Bronchial epithelial cell (primary cell): ENCODE data around the gene ZBED4. TPM values are rescaled to one million over a fixed set of nuclear protein-coding genes. Genes with fewer than 3 reads are reported as not detected.

ENCODE experiments used
- DNase-seq: peaks from one replicate; pipeline ENCODE4 v3.0.0-alpha.2; 2010; ENCODE audit warnings: low read depth
- FAIRE-seq: peaks from 2 replicates; lab custom pipeline; 2011; peaks lifted over from hg19 to GRCh38; lab: Jason Lieb, UNC
- H3K27me3 ChIP-seq: 2 replicates; pipeline ENCODE4 v1.5.1; 2011; ENCODE audit warnings: low read length; ENCODE audit not compliant: control insufficient read depth, insufficient read depth
- H3K36me3 ChIP-seq: 2 replicates; pipeline ENCODE4 v1.5.1; 2011; ENCODE audit warnings: low read length; ENCODE audit not compliant: control insufficient read depth, insufficient read depth
- H3K4me3 ChIP-seq: 2 replicates; pipeline ENCODE4 v1.5.1; 2011; ENCODE audit warnings: mild to moderate bottlenecking, low read depth, low read length, control low read depth
- total RNA-seq: library from RNA; depleted of rRNA; stranded (reverse); fragments of >200 nt; gene quantifications from 2 replicates; pipeline ENCODE4 v1.2.1, GENCODE V29; 2014
- TF ChIP-seq, protein P1 (sequence below): IDR thresholded peaks from 2 replicates; pipeline ENCODE4 v1.5.1; 2011; ENCODE audit warnings: mild to moderate bottlenecking, moderate library complexity, low read length, control low read depth, inconsistent platforms; ENCODE audit not compliant: insufficient read depth, severe bottlenecking

ZBED4 gene
- total RNA-seq, 1 donor from 2014 or later = 14.0 TPM

DNA sequence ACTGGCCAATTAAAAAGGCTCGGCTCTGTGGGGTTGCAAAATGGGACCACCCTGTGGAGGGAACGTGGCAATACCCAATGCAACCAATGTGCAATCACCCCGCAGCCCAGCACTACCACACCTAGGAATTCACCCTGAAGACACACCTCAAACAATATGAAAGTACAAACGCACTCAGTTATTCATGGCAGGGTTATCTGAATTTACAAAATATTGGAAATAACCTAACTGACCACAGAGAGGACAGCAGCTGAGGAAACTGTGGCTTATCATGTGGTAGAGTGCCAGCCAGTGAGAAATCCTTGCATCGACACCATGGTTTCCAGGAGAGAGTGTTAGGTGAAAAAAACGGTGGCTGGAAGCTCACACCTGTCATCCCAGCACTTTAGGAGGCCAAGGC is 45.9 kb downstream of the ZBED4 start:
- no peak for FAIRE-seq
- no peak for DNase-seq
- TF ChIP-seq, protein P1, sequence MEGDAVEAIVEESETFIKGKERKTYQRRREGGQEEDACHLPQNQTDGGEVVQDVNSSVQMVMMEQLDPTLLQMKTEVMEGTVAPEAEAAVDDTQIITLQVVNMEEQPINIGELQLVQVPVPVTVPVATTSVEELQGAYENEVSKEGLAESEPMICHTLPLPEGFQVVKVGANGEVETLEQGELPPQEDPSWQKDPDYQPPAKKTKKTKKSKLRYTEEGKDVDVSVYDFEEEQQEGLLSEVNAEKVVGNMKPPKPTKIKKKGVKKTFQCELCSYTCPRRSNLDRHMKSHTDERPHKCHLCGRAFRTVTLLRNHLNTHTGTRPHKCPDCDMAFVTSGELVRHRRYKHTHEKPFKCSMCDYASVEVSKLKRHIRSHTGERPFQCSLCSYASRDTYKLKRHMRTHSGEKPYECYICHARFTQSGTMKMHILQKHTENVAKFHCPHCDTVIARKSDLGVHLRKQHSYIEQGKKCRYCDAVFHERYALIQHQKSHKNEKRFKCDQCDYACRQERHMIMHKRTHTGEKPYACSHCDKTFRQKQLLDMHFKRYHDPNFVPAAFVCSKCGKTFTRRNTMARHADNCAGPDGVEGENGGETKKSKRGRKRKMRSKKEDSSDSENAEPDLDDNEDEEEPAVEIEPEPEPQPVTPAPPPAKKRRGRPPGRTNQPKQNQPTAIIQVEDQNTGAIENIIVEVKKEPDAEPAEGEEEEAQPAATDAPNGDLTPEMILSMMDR = no peak
- Histone ChIP-seq H3K4me3 (no peak overlapping the region), H3K36me3 (peaks cover 4% of the 10 kb centered on the region), H3K27me3 (no peaks in the 10 kb centered on the region)

DNA sequence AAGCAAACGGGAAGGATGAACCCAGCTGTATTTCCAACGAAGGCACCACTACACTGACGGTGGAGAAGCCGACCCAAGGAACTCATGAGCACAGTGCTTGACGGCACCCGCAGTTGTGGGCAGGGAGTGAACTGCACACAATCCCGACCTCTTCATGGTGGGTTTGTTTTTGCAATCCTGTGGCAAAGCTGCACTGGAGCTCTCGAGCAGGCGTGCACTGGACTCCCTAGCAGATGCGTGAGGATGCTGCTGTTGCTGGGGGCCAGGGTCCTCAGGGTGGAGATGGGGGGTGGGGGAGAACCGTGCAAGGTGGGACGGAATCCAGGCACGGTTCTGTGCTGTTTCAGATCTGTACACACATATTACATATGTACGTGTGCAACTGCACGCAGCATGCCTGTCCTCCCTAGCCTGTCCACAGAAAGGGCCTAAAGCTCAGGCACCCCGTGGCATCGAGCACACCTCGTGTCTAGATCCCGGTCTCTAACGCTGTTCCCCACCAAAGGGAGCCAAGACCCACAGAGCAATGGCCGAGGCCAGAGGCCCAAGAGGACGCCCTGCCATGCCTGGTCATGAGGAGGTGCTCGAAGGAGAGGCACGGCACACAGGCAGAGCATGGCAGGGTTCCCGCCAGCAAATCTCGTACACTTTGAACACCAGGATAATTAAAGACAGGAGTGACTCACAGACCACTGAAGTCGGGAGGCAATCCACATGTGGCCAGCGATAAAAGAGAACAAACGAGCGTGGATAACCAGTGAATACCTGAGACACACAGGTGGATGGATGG is 47.0 kb downstream of the ZBED4 start:
- Histone ChIP-seq H3K4me3 (no peak overlapping the region), H3K27me3 (no peaks in the 10 kb centered on the region), H3K36me3 (peaks cover 4% of the 10 kb centered on the region)
- DNase-seq = no peak
- TF ChIP-seq, protein P1 = no peak
- FAIRE-seq = peak; percentile 28

DNA sequence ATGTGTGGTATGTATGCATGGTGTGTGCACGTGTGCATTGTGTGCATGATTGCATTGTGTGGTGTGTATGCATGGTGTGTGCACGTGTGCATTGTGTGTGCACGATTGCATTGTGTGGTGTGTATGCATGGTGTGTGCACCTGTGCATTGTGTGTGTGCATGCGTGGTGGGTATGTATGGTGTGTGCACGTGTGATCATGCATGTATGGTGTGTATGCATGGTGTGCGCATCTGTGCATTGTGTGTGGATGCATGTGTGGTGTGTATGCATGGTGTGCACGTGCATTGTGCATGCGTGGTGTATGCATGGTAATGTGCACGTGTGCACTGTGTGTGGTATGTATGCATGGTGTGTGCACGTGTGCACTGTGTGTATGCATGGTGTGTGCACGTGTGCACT is 47.8 kb downstream of the ZBED4 start:
- DNase-seq (no peak), FAIRE-seq (no peak)
- no peaks in the 10 kb centered on the region for H3K27me3 ChIP-seq
- H3K4me3 ChIP-seq = no peak overlapping the region
- H3K36me3 ChIP-seq = peaks cover 6% of the 10 kb centered on the region
- TF ChIP-seq, protein P1 = no peak

DNA sequence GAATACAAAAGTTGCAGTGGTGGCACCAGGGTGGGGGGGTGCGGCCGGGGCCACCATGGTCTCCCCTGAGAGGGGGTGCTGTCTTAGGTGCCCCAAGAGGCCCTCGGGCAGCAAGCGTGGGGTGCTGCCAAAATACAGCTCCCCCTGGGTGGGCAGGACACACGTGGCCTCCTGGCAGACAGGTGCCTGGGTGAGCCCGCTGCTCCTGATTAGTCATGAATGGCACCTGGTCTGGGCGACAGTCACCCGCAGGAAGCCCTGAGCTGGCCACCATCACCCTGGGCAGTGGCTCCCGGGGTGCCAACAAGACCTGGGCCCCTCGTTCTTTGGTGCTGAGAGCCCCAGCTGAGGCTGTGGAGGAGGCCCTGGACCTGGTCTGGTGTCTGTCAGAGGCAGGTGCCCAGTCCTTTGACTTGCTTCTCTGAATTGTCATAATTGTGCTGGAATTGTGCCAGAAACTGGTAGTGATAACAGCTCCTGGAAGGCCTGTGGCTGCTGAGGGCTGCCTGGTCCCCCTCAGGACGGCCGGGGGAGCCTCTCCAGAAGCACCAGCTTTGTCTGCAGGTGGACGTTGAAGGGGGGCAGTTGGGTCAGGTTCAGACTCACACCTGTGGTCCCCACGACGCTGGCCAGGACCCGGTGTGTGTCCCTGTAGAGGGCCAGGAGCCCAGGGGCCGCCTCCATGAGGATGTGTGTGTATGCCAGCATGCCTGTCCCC is 49.8 kb downstream of the ZBED4 start:
- FAIRE-seq = no peak
- DNase-seq = no peak
- Histone ChIP-seq H3K36me3 (peaks cover 12% of the 10 kb centered on the region), H3K27me3 (no peaks in the 10 kb centered on the region), H3K4me3 (no peak overlapping the region)
- TF ChIP-seq, protein P1 = no peak

DNA sequence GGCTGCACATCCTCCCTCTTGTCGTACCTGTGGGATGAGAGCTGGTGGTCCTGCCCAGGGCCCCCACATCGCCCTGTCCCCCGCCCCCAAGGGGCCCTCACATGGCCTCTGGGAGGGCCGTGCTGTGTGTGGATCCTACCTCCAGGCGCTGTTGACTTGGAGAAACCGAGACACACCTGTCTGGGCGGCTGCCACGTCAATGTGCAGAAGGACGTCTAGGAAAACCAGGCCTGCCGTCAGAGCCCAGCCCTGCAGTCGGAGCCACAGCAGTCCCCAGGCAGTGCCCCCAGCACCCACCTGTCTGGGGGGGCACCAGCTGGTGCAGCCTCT is 50.4 kb downstream of the ZBED4 start:
- peaks cover 14% of the 10 kb centered on the region for H3K36me3 ChIP-seq
- no peak for DNase-seq
- TF ChIP-seq, protein P1 = no peak

More for the DNA sequence above, 50.4 kb downstream of the ZBED4 start:
- no peak overlapping the region for H3K4me3 ChIP-seq
- no peaks in the 10 kb centered on the region for H3K27me3 ChIP-seq
- FAIRE-seq = no peak
